GM23248 (cell line): ENCODE measurements around the gene CENPT. TPM values are rescaled to one million over a fixed set of nuclear protein-coding genes. Genes with fewer than 3 reads are reported as not detected.

Source experiments
- DNase-seq: peaks from one replicate; pipeline ENCODE4 v3.0.0-alpha.2; 2015
- H2AFZ ChIP-seq: fragments of 200-600 bp; sonication (generic); 2 replicates; pipeline ENCODE4 v1.6.1; 2016; ENCODE audit warnings: antibody characterized with exemption
- H3F3A ChIP-seq: fragments of 200-600 bp; sonication (generic); 2 replicates; pipeline ENCODE4 v1.6.1; 2016; ENCODE audit warnings: mild to moderate bottlenecking, antibody characterized with exemption, mixed run types; ENCODE audit not compliant: insufficient read depth
- H3K27ac ChIP-seq: fragments of 200-600 bp; sonication (generic); 2 replicates; pipeline ENCODE4 v1.5.1; 2016; ENCODE audit warnings: mild to moderate bottlenecking
- H3K27me3 ChIP-seq: fragments of 200-600 bp; sonication (generic); replicated peaks from 2 replicates; pipeline ENCODE4 v1.6.1; 2016; ENCODE audit warnings: mild to moderate bottlenecking; ENCODE audit not compliant: insufficient read depth
- H3K36me3 ChIP-seq: fragments of 200-600 bp; sonication (generic); 2 replicates; pipeline ENCODE4 v1.6.1; 2016; ENCODE audit warnings: low read depth, mild to moderate bottlenecking
- H3K4me1 ChIP-seq: fragments of 200-600 bp; sonication (generic); 2 replicates; pipeline ENCODE4 v1.6.1; 2016; ENCODE audit warnings: mild to moderate bottlenecking; ENCODE audit not compliant: insufficient read depth
- H3K4me2 ChIP-seq: fragments of 200-600 bp; sonication (generic); one replicate; pipeline ENCODE4 v1.6.1; 2016; ENCODE audit warnings: mild to moderate bottlenecking; ENCODE audit not compliant: unreplicated experiment
- H3K4me3 ChIP-seq: fragments of 200-600 bp; sonication (generic); 2 replicates; pipeline ENCODE4 v1.5.1; 2016; ENCODE audit warnings: mild to moderate bottlenecking
- H3K79me2 ChIP-seq: fragments of 200-600 bp; sonication (generic); 2 replicates; pipeline ENCODE4 v1.6.1; 2016; ENCODE audit warnings: mild to moderate bottlenecking; ENCODE audit not compliant: insufficient read depth
- H3K9ac ChIP-seq: fragments of 200-600 bp; sonication (generic); 2 replicates; pipeline ENCODE4 v1.6.1; 2016; ENCODE audit warnings: mild to moderate bottlenecking
- H3K9me2 ChIP-seq: fragments of 200-600 bp; sonication (generic); 2 replicates; pipeline ENCODE4 v1.6.1; 2016; ENCODE audit warnings: mixed run types, mild to moderate bottlenecking, moderate library complexity; ENCODE audit not compliant: insufficient read depth
- H3K9me3 ChIP-seq: fragments of 200-600 bp; sonication (generic); one replicate; pipeline ENCODE4 v1.6.1; 2017; ENCODE audit warnings: low read depth
- H4K20me1 ChIP-seq: fragments of 200-600 bp; sonication (generic); 2 replicates; pipeline ENCODE4 v1.6.0; 2016; ENCODE audit not compliant: insufficient read depth
- EZH2 ChIP-seq: fragments of 200-600 bp; sonication (generic); IDR thresholded peaks from 2 replicates; pipeline ENCODE4 v1.6.1; 2018; ENCODE audit warnings: antibody characterized with exemption, mild to moderate bottlenecking; ENCODE audit not compliant: insufficient read depth, poor library complexity, severe bottlenecking
- EZH2phosphoT487 ChIP-seq: fragments of 200-600 bp; sonication (generic); IDR thresholded peaks from 2 replicates; pipeline ENCODE4 v1.6.1; 2018; ENCODE audit warnings: antibody characterized with exemption, moderate library complexity, mild to moderate bottlenecking, low read depth; ENCODE audit not compliant: insufficient read depth
- WGBS, 2 experiments: methylation state at CpG; one replicate each; pipeline ENCODE4 v1.1.6; 2015 to 2017; ENCODE audit warnings: low lambda C conversion rate in 2 of 2, low coverage in 1 of 2; ENCODE audit errors: missing lambda C conversion rate in 2 of 2; 5-methylcytosine and 5-hydroxymethylcytosine counted together
- in situ Hi-C: fragments of 300-500 bp; cut with MboI; formaldehyde crosslinking; loops from 2 replicates; pipeline ENCODE4 v1.15.0; 2020
- polyA plus RNA-seq: library from polyadenylated mRNA; unstranded; fragments of >200 nt; fragmentation: Nextera tagmentation; extraction: Ambion mirVana; gene quantifications from 2 replicates; pipeline ENCODE4 v1.2.1, GENCODE V29; 2016
- total RNA-seq: library from RNA; depleted of rRNA; stranded (reverse); fragments of >200 nt; shearing (Covaris generic); gene quantifications from 2 replicates; pipeline ENCODE4 v1.2.3, GENCODE V29; 2014

The CENPT gene
- total and polyA plus RNA-seq, 2 experiments from 2014 or later = 53.4 to 63.1 TPM

- H3K27ac ChIP-seq = no peak overlapping the region
- peaks cover 43% of the 10 kb centered on the region for H3K79me2 ChIP-seq
- H3K36me3 ChIP-seq = peaks cover 7% of the 10 kb centered on the region; the same call in 1 of the 2 replicates
- H4K20me1 ChIP-seq = no peaks in the 10 kb centered on the region
- no peak overlapping the region for H3K4me2 ChIP-seq
- DNase-seq = no peak
- H3K4me1 ChIP-seq = peaks cover 8% of the 10 kb centered on the region
- H3K4me3 ChIP-seq = no peak overlapping the region
- H3K9me2 ChIP-seq = no peaks in the 10 kb centered on the region
- 92 to 93% methylated on average over 9 of the region's 9 CpGs for WGBS, 2 experiments
- no peaks in the 10 kb centered on the region for H3K9me3 ChIP-seq
- H3F3A ChIP-seq = peaks cover 2% of the 10 kb centered on the region; the same call in 1 of the 2 replicates
- H2AFZ ChIP-seq = no peak overlapping the region
- no peak for TF ChIP-seq EZH2phosphoT487
- no peak for TF ChIP-seq EZH2
- in situ Hi-C loops = no loop called here
- H3K27me3 ChIP-seq = no peaks in the 10 kb centered on the region
- no peak overlapping the region for H3K9ac ChIP-seq
Observed at GRCh38 chr16:67878846-67879245, 31.4 kb upstream of the CENPT start.

- Histone ChIP-seq H3K4me3 (no peak overlapping the region), H3K79me2 (peaks cover 49% of the 10 kb centered on the region), H3K27me3 (no peaks in the 10 kb centered on the region), H4K20me1 (no peaks in the 10 kb centered on the region), H2AFZ (no peak overlapping the region), H3K4me2 (no peak overlapping the region), H3K9me3 (no peaks in the 10 kb centered on the region), H3K36me3 (peaks cover 7% of the 10 kb centered on the region; the same call in 1 of the 2 replicates), H3K4me1 (peaks cover 9% of the 10 kb centered on the region), H3K9ac (no peak overlapping the region), H3F3A (0 out of 2 replicates have a peak, but pooled peaks cover 5% of the 10 kb centered on the region), H3K9me2 (no peaks in the 10 kb centered on the region), H3K27ac (no peak overlapping the region)
- DNase-seq = no peak
- WGBS, 2 experiments = 73 to 85% methylated on average over 6 of the region's 6 CpGs
- in situ Hi-C loops = no loop called here
- TF ChIP-seq EZH2 (no peak), EZH2phosphoT487 (no peak)
Observed at GRCh38 chr16:67878232-67878631, 30.7 kb upstream of the CENPT start.

- peaks cover 9% of the 10 kb centered on the region for H3K4me1 ChIP-seq
- TF ChIP-seq EZH2 (no peak), EZH2phosphoT487 (no peak)
- H3K36me3 ChIP-seq = peaks cover 7% of the 10 kb centered on the region; the same call in 1 of the 2 replicates
- no peak overlapping the region for H3K4me2 ChIP-seq
- no peak overlapping the region for H3K27ac ChIP-seq
- H3K9me2 ChIP-seq = no peaks in the 10 kb centered on the region
- no peak for DNase-seq
- no peak overlapping the region for H2AFZ ChIP-seq
- in situ Hi-C loops = no loop called here
- no peaks in the 10 kb centered on the region for H4K20me1 ChIP-seq
- 98% methylated on average over 11 of the region's 11 CpGs for WGBS, 2 experiments
- H3K9ac ChIP-seq = no peak overlapping the region
- no peaks in the 10 kb centered on the region for H3K27me3 ChIP-seq
- H3K79me2 ChIP-seq = peaks cover 50% of the 10 kb centered on the region
- H3K4me3 ChIP-seq = no peak overlapping the region
- H3F3A ChIP-seq = peaks cover 12% of the 10 kb centered on the region
- H3K9me3 ChIP-seq = no peaks in the 10 kb centered on the region
Observed at GRCh38 chr16:67877064-67877463, 29.6 kb upstream of the CENPT start.

GRCh38 chr16:67874372-67874771 is 26.9 kb upstream of the CENPT start:
- in situ Hi-C loops = no loop called here
- peaks cover 13% of the 10 kb centered on the region; the same call in 1 of the 2 replicates for H3K36me3 ChIP-seq
- H3K9ac ChIP-seq = peak overlapping the region; percentile 95
- peak overlapping the region; percentile 78 for H3K4me3 ChIP-seq
- H3K79me2 ChIP-seq = peaks cover 50% of the 10 kb centered on the region
- TF ChIP-seq EZH2 = no peak
- TF ChIP-seq EZH2phosphoT487 = no peak
- H3K4me2 ChIP-seq = peak overlapping the region; percentile 84
- no peaks in the 10 kb centered on the region for H3K9me2 ChIP-seq
- H3K27me3 ChIP-seq = no peaks in the 10 kb centered on the region
- peaks cover 25% of the 10 kb centered on the region for H3F3A ChIP-seq
- no peaks in the 10 kb centered on the region for H3K9me3 ChIP-seq
- peak overlapping the region; percentile 71 for H3K27ac ChIP-seq
- no peaks in the 10 kb centered on the region for H4K20me1 ChIP-seq
- WGBS, 2 experiments = 52 to 53% methylated on average over 3 of the region's 3 CpGs
- peaks cover 9% of the 10 kb centered on the region for H3K4me1 ChIP-seq
- peak; percentile 39 for DNase-seq
- no peak overlapping the region for H2AFZ ChIP-seq
